Activated naive CD8-positive, alpha-beta T cell treated with anti-CD3 and anti-CD28 coated beads for 36 hours (primary cell): ENCODE measurements around the gene FMO2. TPM values are rescaled to one million over a fixed set of nuclear protein-coding genes. Genes with fewer than 3 reads are reported as not detected.

ENCODE experiments used
- DNase-seq: peaks from one replicate; pipeline ENCODE4 v3.0.0; 2021
- H3K27ac Mint-ChIP-seq: one replicate; pipeline ENCODE4 v1.8.0; 2022; ENCODE audit warnings: mild to moderate bottlenecking, moderate library complexity, mixed read lengths
- H3K27me3 Mint-ChIP-seq: one replicate; pipeline ENCODE4 v1.8.0; 2022; ENCODE audit warnings: mild to moderate bottlenecking, mixed read lengths
- H3K36me3 Mint-ChIP-seq: one replicate; pipeline ENCODE4 v1.8.0; 2021; ENCODE audit warnings: mild to moderate bottlenecking, mixed read lengths
- H3K4me1 Mint-ChIP-seq: one replicate; pipeline ENCODE4 v1.8.0; 2021; ENCODE audit warnings: mixed read lengths
- H3K4me3 Mint-ChIP-seq: one replicate; pipeline ENCODE4 v1.8.0; 2022; ENCODE audit warnings: mild to moderate bottlenecking, moderate library complexity, mixed read lengths
- H3K9me3 Mint-ChIP-seq: one replicate; pipeline ENCODE4 v1.8.0; 2022; ENCODE audit warnings: mixed read lengths
- total RNA-seq, 2 experiments: library from RNA; stranded (reverse); gene quantifications; one replicate each; pipeline ENCODE4 v1.2.3, GENCODE V29; 2021

FMO2 gene
- total RNA-seq = not detected

GRCh38 chr1:171185091-171185490 lies at the start of gene FMO2:
Gene FMO2, plus strand, starts transcription at chr1:171185300. Its CDS starts 414 bp downstream, at chr1:171185714.
- H3K27me3 Mint-ChIP-seq = peaks cover 37% of the 10 kb centered on the region
- H3K9me3 Mint-ChIP-seq = no peaks in the 10 kb centered on the region
- no peak within 1 kb of the TSS for H3K27ac Mint-ChIP-seq
- H3K4me1 Mint-ChIP-seq = peaks cover 4% of the 10 kb centered on the region
- no peak within 1 kb of the TSS for H3K4me3 Mint-ChIP-seq
- H3K36me3 Mint-ChIP-seq = no peaks in the 10 kb centered on the region
- no peak for DNase-seq

GRCh38 chr1:171137580-171137979 lies 47.5 kb upstream of the FMO2 start:
- Mint-ChIP-seq H3K27ac (no peak overlapping the region), H3K27me3 (peaks cover 11% of the 10 kb centered on the region), H3K9me3 (no peaks in the 10 kb centered on the region), H3K36me3 (no peaks in the 10 kb centered on the region), H3K4me1 (no peaks in the 10 kb centered on the region), H3K4me3 (no peak overlapping the region)
- no peak for DNase-seq

- no peak overlapping the region for H3K27ac Mint-ChIP-seq
- H3K27me3 Mint-ChIP-seq = peaks cover 12% of the 10 kb centered on the region
- no peaks in the 10 kb centered on the region for H3K36me3 Mint-ChIP-seq
- DNase-seq = no peak
- no peaks in the 10 kb centered on the region for H3K4me1 Mint-ChIP-seq
- H3K4me3 Mint-ChIP-seq = no peak overlapping the region
- H3K9me3 Mint-ChIP-seq = no peaks in the 10 kb centered on the region
Observed at GRCh38 chr1:171138980-171139379, 46.1 kb upstream of the FMO2 start.

- Mint-ChIP-seq H3K4me3 (no peak overlapping the region), H3K27ac (no peak overlapping the region), H3K4me1 (no peaks in the 10 kb centered on the region), H3K36me3 (no peaks in the 10 kb centered on the region), H3K27me3 (peaks cover 17% of the 10 kb centered on the region), H3K9me3 (no peaks in the 10 kb centered on the region)
- no peak for DNase-seq
Observed at GRCh38 chr1:171139890-171140289, 45.2 kb upstream of the FMO2 start.

- no peak for DNase-seq
- Mint-ChIP-seq H3K27ac (no peak overlapping the region), H3K4me3 (no peak overlapping the region), H3K27me3 (peaks cover 21% of the 10 kb centered on the region), H3K36me3 (no peaks in the 10 kb centered on the region), H3K4me1 (no peaks in the 10 kb centered on the region), H3K9me3 (no peaks in the 10 kb centered on the region)
Observed at GRCh38 chr1:171140401-171140800, 44.7 kb upstream of the FMO2 start.

- H3K27me3 Mint-ChIP-seq = peaks cover 21% of the 10 kb centered on the region
- no peaks in the 10 kb centered on the region for H3K4me1 Mint-ChIP-seq
- no peak for DNase-seq
- no peak overlapping the region for H3K27ac Mint-ChIP-seq
- H3K36me3 Mint-ChIP-seq = no peaks in the 10 kb centered on the region
- no peaks in the 10 kb centered on the region for H3K9me3 Mint-ChIP-seq
- H3K4me3 Mint-ChIP-seq = no peak overlapping the region
Observed at GRCh38 chr1:171140956-171141687, 44.0 kb upstream of the FMO2 start.

GRCh38 chr1:171141688-171142415 lies 43.2 kb upstream of the FMO2 start:
- no peaks in the 10 kb centered on the region for H3K36me3 Mint-ChIP-seq
- H3K4me1 Mint-ChIP-seq = no peaks in the 10 kb centered on the region
- no peak overlapping the region for H3K27ac Mint-ChIP-seq
- H3K9me3 Mint-ChIP-seq = no peaks in the 10 kb centered on the region
- no peak for DNase-seq
- no peak overlapping the region for H3K4me3 Mint-ChIP-seq
- H3K27me3 Mint-ChIP-seq = peaks cover 21% of the 10 kb centered on the region

- H3K4me3 Mint-ChIP-seq = no peak overlapping the region
- no peak for DNase-seq
- H3K27me3 Mint-ChIP-seq = peaks cover 21% of the 10 kb centered on the region
- H3K4me1 Mint-ChIP-seq = no peaks in the 10 kb centered on the region
- H3K27ac Mint-ChIP-seq = no peak overlapping the region
- no peaks in the 10 kb centered on the region for H3K9me3 Mint-ChIP-seq
- no peaks in the 10 kb centered on the region for H3K36me3 Mint-ChIP-seq
Observed at GRCh38 chr1:171142416-171143385, 42.4 kb upstream of the FMO2 start.

GRCh38 chr1:171150156-171150555 lies 34.9 kb upstream of the FMO2 start:
- no peaks in the 10 kb centered on the region for H3K9me3 Mint-ChIP-seq
- no peak for DNase-seq
- no peak overlapping the region for H3K4me3 Mint-ChIP-seq
- no peaks in the 10 kb centered on the region for H3K36me3 Mint-ChIP-seq
- no peak overlapping the region for H3K27ac Mint-ChIP-seq
- H3K4me1 Mint-ChIP-seq = no peaks in the 10 kb centered on the region
- peaks cover 8% of the 10 kb centered on the region for H3K27me3 Mint-ChIP-seq

GRCh38 chr1:171152549-171152948 lies 32.6 kb upstream of the FMO2 start:
- Mint-ChIP-seq H3K27me3 (peaks cover 14% of the 10 kb centered on the region), H3K4me3 (no peak overlapping the region), H3K27ac (no peak overlapping the region), H3K4me1 (no peaks in the 10 kb centered on the region), H3K9me3 (no peaks in the 10 kb centered on the region), H3K36me3 (no peaks in the 10 kb centered on the region)
- DNase-seq = no peak

GRCh38 chr1:171155484-171155883 lies 29.6 kb upstream of the FMO2 start:
- peaks cover 14% of the 10 kb centered on the region for H3K27me3 Mint-ChIP-seq
- H3K4me3 Mint-ChIP-seq = no peak overlapping the region
- H3K9me3 Mint-ChIP-seq = no peaks in the 10 kb centered on the region
- no peak for DNase-seq
- H3K27ac Mint-ChIP-seq = no peak overlapping the region
- H3K4me1 Mint-ChIP-seq = no peaks in the 10 kb centered on the region
- H3K36me3 Mint-ChIP-seq = no peaks in the 10 kb centered on the region

GRCh38 chr1:171158096-171158495 lies 27.0 kb upstream of the FMO2 start:
- Mint-ChIP-seq H3K36me3 (no peaks in the 10 kb centered on the region), H3K27ac (no peak overlapping the region), H3K4me3 (no peak overlapping the region), H3K9me3 (no peaks in the 10 kb centered on the region), H3K4me1 (no peaks in the 10 kb centered on the region), H3K27me3 (peaks cover 7% of the 10 kb centered on the region)
- DNase-seq = no peak

- Mint-ChIP-seq H3K4me1 (no peaks in the 10 kb centered on the region), H3K4me3 (no peak overlapping the region), H3K9me3 (no peaks in the 10 kb centered on the region), H3K27me3 (peaks cover 7% of the 10 kb centered on the region), H3K36me3 (no peaks in the 10 kb centered on the region), H3K27ac (no peak overlapping the region)
- no peak for DNase-seq
Observed at GRCh38 chr1:171158551-171158950, 26.5 kb upstream of the FMO2 start.

GRCh38 chr1:171159148-171159547 lies 26.0 kb upstream of the FMO2 start:
- Mint-ChIP-seq H3K27me3 (peaks cover 7% of the 10 kb centered on the region), H3K27ac (no peak overlapping the region), H3K36me3 (no peaks in the 10 kb centered on the region), H3K4me1 (no peaks in the 10 kb centered on the region), H3K9me3 (no peaks in the 10 kb centered on the region), H3K4me3 (no peak overlapping the region)
- no peak for DNase-seq

- no peaks in the 10 kb centered on the region for H3K36me3 Mint-ChIP-seq
- peaks cover 7% of the 10 kb centered on the region for H3K27me3 Mint-ChIP-seq
- H3K9me3 Mint-ChIP-seq = no peaks in the 10 kb centered on the region
- H3K4me3 Mint-ChIP-seq = no peak overlapping the region
- no peak overlapping the region for H3K27ac Mint-ChIP-seq
- H3K4me1 Mint-ChIP-seq = no peaks in the 10 kb centered on the region
- no peak for DNase-seq
Observed at GRCh38 chr1:171160211-171160610, 24.9 kb upstream of the FMO2 start.
